ENCODE data around the gene TMEM191C.
"Not testable (repeated sequence)": the region's sequence is repeated elsewhere in the genome, so short reads cannot be mapped to it uniquely, and the experiment has no call there.

DNA sequence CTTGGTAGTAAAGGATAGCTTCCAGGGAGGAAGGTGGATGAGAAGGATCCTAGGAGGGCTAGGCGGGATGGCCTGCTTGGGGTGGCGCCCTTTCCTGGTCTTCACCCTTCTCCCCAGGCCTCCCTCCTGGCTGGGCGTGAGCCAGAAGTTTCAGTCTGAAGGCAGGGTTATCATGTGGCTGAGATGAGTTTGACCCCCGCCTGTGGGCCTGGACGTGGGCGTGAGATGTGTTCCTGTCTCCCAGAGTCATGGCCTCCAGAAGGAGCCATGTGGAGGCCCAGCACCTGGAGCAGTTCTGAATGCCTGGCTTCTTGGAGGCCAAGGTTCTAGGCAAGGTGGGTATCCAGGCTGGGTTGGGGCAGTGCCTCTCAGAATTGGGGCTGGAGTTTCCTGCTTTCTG lies 29.2 kb upstream of the TMEM191C start:
- TF ChIP-seq POLR2A (IDR thresholded peaks at IDR 0.05; ENCODE audit: low read length); GATA1 (IDR thresholded peaks at IDR 0.05; ENCODE audit: low read depth, low read length): not testable (repeated sequence)
